Astrocyte (in vitro differentiated cells and primary cell): ENCODE data around the gene DNAJC6. TPM values are rescaled to one million over a fixed set of nuclear protein-coding genes. Genes with fewer than 3 reads are reported as not detected.

Source experiments
- DNase-seq: peaks from one replicate; pipeline ENCODE4 v3.0.0-alpha.2; 2010; ENCODE audit warnings: low read depth
- FAIRE-seq: peaks from 2 replicates; lab custom pipeline; 2011; peaks lifted over from hg19 to GRCh38; lab: Jason Lieb, UNC
- H2AFZ ChIP-seq: 2 replicates; pipeline ENCODE4 v1.6.0; 2012; ENCODE audit warnings: low read depth, low read length, inconsistent platforms
- H3K27ac ChIP-seq: 2 replicates; pipeline ENCODE4 v1.5.1; 2011; ENCODE audit warnings: low read depth, low read length, inconsistent platforms
- H3K27me3 ChIP-seq: 2 replicates; pipeline ENCODE4 v1.6.0; 2011; ENCODE audit warnings: low read length, inconsistent platforms; ENCODE audit not compliant: insufficient read depth
- H3K36me3 ChIP-seq: 2 replicates; pipeline ENCODE4 v1.5.1; 2011; ENCODE audit warnings: low read length, inconsistent platforms; ENCODE audit not compliant: insufficient read depth
- H3K4me1 ChIP-seq: 2 replicates; pipeline ENCODE4 v1.5.1; 2011; ENCODE audit warnings: low read length, inconsistent platforms; ENCODE audit not compliant: insufficient read depth
- H3K4me2 ChIP-seq: 2 replicates; pipeline ENCODE4 v1.6.0; 2012; ENCODE audit warnings: low read length, inconsistent platforms
- H3K4me3 ChIP-seq: 2 replicates; pipeline ENCODE4 v1.5.1; 2011; ENCODE audit warnings: low read depth, mild to moderate bottlenecking, low read length, inconsistent platforms; ENCODE audit not compliant: insufficient read depth
- H3K79me2 ChIP-seq: 2 replicates; pipeline ENCODE4 v1.6.0; 2012; ENCODE audit warnings: mild to moderate bottlenecking, low read length, inconsistent platforms; ENCODE audit not compliant: insufficient read depth
- H3K9ac ChIP-seq: 2 replicates; pipeline ENCODE4 v1.6.0; 2012; ENCODE audit warnings: mild to moderate bottlenecking, low read length, inconsistent platforms
- H3K9me3 ChIP-seq: 2 replicates; pipeline ENCODE4 v1.5.1; 2012; ENCODE audit warnings: low read depth, mild to moderate bottlenecking, low read length, inconsistent platforms; ENCODE audit not compliant: insufficient read depth
- H4K20me1 ChIP-seq: 2 replicates; pipeline ENCODE4 v1.6.0; 2012; ENCODE audit warnings: low read length, inconsistent platforms; ENCODE audit not compliant: insufficient read depth
- H3K27ac Mint-ChIP-seq: one replicate; pipeline ENCODE4 v1.8.0; 2021; ENCODE audit warnings: mild to moderate bottlenecking, mixed read lengths; ENCODE audit not compliant: unreplicated experiment
- H3K27me3 Mint-ChIP-seq: one replicate; pipeline ENCODE4 v1.8.0; 2021; ENCODE audit warnings: low read depth, mixed read lengths; ENCODE audit not compliant: unreplicated experiment
- H3K36me3 Mint-ChIP-seq: one replicate; pipeline ENCODE4 v1.8.0; 2021; ENCODE audit warnings: low read depth, mixed read lengths; ENCODE audit not compliant: unreplicated experiment
- H3K4me1 Mint-ChIP-seq: one replicate; pipeline ENCODE4 v1.8.0; 2021; ENCODE audit warnings: low read depth, mixed read lengths; ENCODE audit not compliant: unreplicated experiment
- H3K4me3 Mint-ChIP-seq: one replicate; pipeline ENCODE4 v1.8.0; 2021; ENCODE audit warnings: mild to moderate bottlenecking, moderate library complexity, mixed read lengths; ENCODE audit not compliant: unreplicated experiment
- H3K9me3 Mint-ChIP-seq: one replicate; pipeline ENCODE4 v1.8.0; 2021; ENCODE audit warnings: mild to moderate bottlenecking, mixed read lengths; ENCODE audit not compliant: unreplicated experiment
- CTCF ChIP-seq: IDR thresholded peaks from 2 replicates; pipeline ENCODE4 v1.5.1; 2011; ENCODE audit warnings: low read depth, mild to moderate bottlenecking, inconsistent platforms, low read length, moderate library complexity; ENCODE audit not compliant: insufficient read depth
- EZH2 ChIP-seq: IDR thresholded peaks from 2 replicates; pipeline ENCODE4 v1.6.1; 2012; ENCODE audit warnings: mild to moderate bottlenecking, low read length, inconsistent platforms; ENCODE audit not compliant: insufficient read depth
- total RNA-seq: library from RNA; stranded (reverse); gene quantifications from 2 replicates; pipeline ENCODE4 v1.2.1, GENCODE V29; 2021

Gene DNAJC6
- total RNA-seq, 1 donor from 2014 or later = 8.9 TPM

DNA sequence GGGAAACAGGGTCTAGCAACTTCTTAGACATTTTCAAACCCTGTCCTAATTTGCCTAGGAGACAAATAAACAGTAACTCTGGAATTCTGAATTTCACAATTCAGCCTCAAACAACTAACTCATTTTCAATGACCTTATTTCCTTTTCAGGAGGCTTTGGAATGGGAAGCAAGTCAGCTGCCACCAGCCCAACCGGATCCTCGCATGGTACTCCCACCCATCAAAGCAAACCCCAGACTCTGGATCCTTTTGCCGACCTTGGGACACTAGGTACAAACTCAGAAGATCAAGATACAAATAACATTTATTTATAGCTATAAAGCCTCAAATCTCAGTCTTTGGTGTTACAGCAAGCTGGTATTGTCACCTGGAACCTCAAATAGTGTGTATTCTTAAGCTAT lies 92.3 kb downstream of the DNAJC6 start:
- DNase-seq (no peak), FAIRE-seq (no peak)
- no peak overlapping the region for H3K27ac ChIP-seq
- H3K4me2 ChIP-seq = no peak overlapping the region
- no peak overlapping the region for H3K27ac Mint-ChIP-seq
- H3K4me3 ChIP-seq = no peak overlapping the region
- peaks cover 3% of the 10 kb centered on the region for H3K9me3 Mint-ChIP-seq
- no peaks in the 10 kb centered on the region for H3K36me3 ChIP-seq
- H3K36me3 Mint-ChIP-seq = peaks cover 10% of the 10 kb centered on the region
- H3K4me1 Mint-ChIP-seq = peaks cover 2% of the 10 kb centered on the region
- TF ChIP-seq CTCF (no peak), EZH2 (no peak)
- no peaks in the 10 kb centered on the region for H3K4me1 ChIP-seq
- no peaks in the 10 kb centered on the region for H3K27me3 ChIP-seq
- H2AFZ ChIP-seq = no peak overlapping the region
- H4K20me1 ChIP-seq = no peaks in the 10 kb centered on the region
- no peaks in the 10 kb centered on the region for H3K79me2 ChIP-seq
- H3K9ac ChIP-seq = no peak overlapping the region
- no peaks in the 10 kb centered on the region for H3K9me3 ChIP-seq
- no peaks in the 10 kb centered on the region for H3K27me3 Mint-ChIP-seq
- H3K4me3 Mint-ChIP-seq = no peak overlapping the region

DNA sequence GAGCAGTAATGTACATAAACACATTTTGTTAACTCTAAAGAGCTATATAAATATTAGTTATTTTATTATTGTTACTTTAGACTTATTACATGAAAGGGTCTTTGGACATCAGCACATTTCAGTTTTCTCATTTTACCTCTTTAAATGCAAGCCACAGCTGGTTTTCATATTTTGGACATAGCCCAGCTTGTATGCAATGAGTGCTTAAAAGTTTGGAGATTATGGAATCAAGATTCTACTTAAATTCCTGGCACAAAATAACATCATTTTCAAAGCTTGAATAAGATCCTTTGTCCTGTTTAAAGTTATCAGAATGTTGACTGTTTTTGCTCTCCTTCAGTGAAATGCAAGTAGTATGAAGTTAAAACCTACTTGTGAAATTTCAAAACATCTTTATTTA lies 95.6 kb downstream of the DNAJC6 start:
- FAIRE-seq (no peak), DNase-seq (no peak)
- Histone ChIP-seq H4K20me1 (no peaks in the 10 kb centered on the region), H3K9me3 (no peaks in the 10 kb centered on the region), H3K9ac (no peak overlapping the region), H3K79me2 (no peaks in the 10 kb centered on the region), H3K4me3 (no peak overlapping the region), H3K4me1 (no peaks in the 10 kb centered on the region), H3K36me3 (no peaks in the 10 kb centered on the region), H3K27me3 (no peaks in the 10 kb centered on the region), H3K27ac (no peak overlapping the region), H3K4me2 (no peak overlapping the region), H2AFZ (no peak overlapping the region)
- peaks cover 6% of the 10 kb centered on the region for H3K4me1 Mint-ChIP-seq
- H3K36me3 Mint-ChIP-seq = peaks cover 12% of the 10 kb centered on the region
- no peak overlapping the region for H3K4me3 Mint-ChIP-seq
- H3K27me3 Mint-ChIP-seq = no peaks in the 10 kb centered on the region
- no peak for TF ChIP-seq CTCF
- no peak for TF ChIP-seq EZH2
- H3K9me3 Mint-ChIP-seq = peaks cover 3% of the 10 kb centered on the region
- no peak overlapping the region for H3K27ac Mint-ChIP-seq

- Mint-ChIP-seq H3K27me3 (no peaks in the 10 kb centered on the region), H3K36me3 (peaks cover 9% of the 10 kb centered on the region), H3K9me3 (peaks cover 3% of the 10 kb centered on the region), H3K4me3 (no peak overlapping the region), H3K4me1 (peaks cover 11% of the 10 kb centered on the region), H3K27ac (no peak overlapping the region)
- Histone ChIP-seq H2AFZ (no peak overlapping the region), H3K4me3 (no peak overlapping the region), H3K4me1 (peaks cover 6% of the 10 kb centered on the region), H3K9me3 (no peaks in the 10 kb centered on the region), H3K79me2 (no peaks in the 10 kb centered on the region), H3K27me3 (no peaks in the 10 kb centered on the region), H3K9ac (no peak overlapping the region), H3K36me3 (no peaks in the 10 kb centered on the region), H3K4me2 (no peak overlapping the region), H4K20me1 (no peaks in the 10 kb centered on the region), H3K27ac (no peak overlapping the region)
- TF ChIP-seq EZH2 = no peak
- TF ChIP-seq CTCF = no peak
- DNase-seq (no peak), FAIRE-seq (no peak)
Observed at GRCh38 chr1:65407877-65408276, 98.5 kb downstream of the DNAJC6 start.
